Muscle layer of colon (tissue), 2 donors: ENCODE results near the gene RAD54L.
"Not testable (repeated sequence)": the region's sequence is repeated elsewhere in the genome, so short reads cannot be mapped to it uniquely, and the experiment has no call there.

Source experiments
- H3K27ac ChIP-seq: one replicate; pipeline ENCODE4 v1.7.0; 2013; ENCODE audit warnings: low read depth, mild to moderate bottlenecking, low read length, moderate library complexity
- H3K27me3 ChIP-seq, 2 donors: one replicate each; pipeline ENCODE4 v1.7.0; 2013; ENCODE audit warnings: low read length in 2 of 2, mild to moderate bottlenecking in 2 of 2; ENCODE audit not compliant: insufficient read depth in 2 of 2, control insufficient read depth in 1 of 2
- H3K36me3 ChIP-seq: one replicate; pipeline ENCODE4 v1.7.0; 2013; ENCODE audit warnings: mild to moderate bottlenecking, low read length; ENCODE audit not compliant: insufficient read depth
- H3K4me1 ChIP-seq: one replicate; pipeline ENCODE4 v1.7.0; 2013; ENCODE audit warnings: mild to moderate bottlenecking, low read length; ENCODE audit not compliant: insufficient read depth
- H3K4me3 ChIP-seq, 2 donors: one replicate each; pipeline ENCODE4 v1.7.0; 2013; ENCODE audit warnings: low read length in 2 of 2, low read depth in 1 of 2, mild to moderate bottlenecking in 1 of 2, moderate library complexity in 1 of 2
- H3K9ac ChIP-seq: one replicate; pipeline ENCODE4 v1.7.0; 2013; ENCODE audit warnings: low read length
- H3K9me3 ChIP-seq: one replicate; pipeline ENCODE4 v1.7.0; 2013; ENCODE audit warnings: mild to moderate bottlenecking, low read length
- donor health status: abdominal sarcoma.
- donor health status: Adenocarcinoma of cecum.

RAD54L gene

DNA sequence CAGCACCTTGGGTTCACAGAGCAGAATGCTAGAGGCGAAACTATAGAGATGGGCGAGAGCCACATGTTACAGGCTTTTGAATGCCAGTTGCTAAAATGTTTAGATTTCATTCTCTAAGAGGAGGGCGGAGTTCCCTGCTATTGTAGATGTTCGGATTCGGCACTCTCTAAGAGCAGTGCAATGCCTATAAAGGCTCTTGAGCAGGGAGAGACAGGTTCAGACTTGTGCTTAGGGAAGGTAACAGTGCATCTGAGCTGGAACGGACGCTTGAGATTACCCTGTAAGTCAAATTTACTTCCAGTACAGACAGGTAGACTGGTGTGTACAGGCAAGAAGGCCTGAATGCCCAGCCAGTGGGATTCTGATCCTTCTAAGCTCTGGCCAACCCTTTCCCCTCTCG is 29.1 kb upstream of the RAD54L start:
- Histone ChIP-seq H3K27ac (no peak overlapping the region), H3K36me3 (peaks cover 5% of the 10 kb centered on the region), H3K4me3 (no peak overlapping the region), H3K9ac (no peak overlapping the region), H3K4me1 (peaks cover under 1% of the 10 kb centered on the region), H3K9me3 (no peaks in the 10 kb centered on the region), H3K27me3 (no peaks in the 10 kb centered on the region)

GRCh38 chr1:46219551-46220520 is 27.7 kb upstream of the RAD54L start:
- H3K27ac ChIP-seq, result no peak overlapping the region

GRCh38 chr1:46220808-46221207 is 26.8 kb upstream of the RAD54L start:
- Histone ChIP-seq H3K4me1 (peaks cover 6% of the 10 kb centered on the region), H3K27ac (no peak overlapping the region), H3K27me3 (no peaks in the 10 kb centered on the region), H3K4me3 (no peak overlapping the region), H3K36me3 (peaks cover 5% of the 10 kb centered on the region), H3K9me3 (no peaks in the 10 kb centered on the region), H3K9ac (no peak overlapping the region)

More at GRCh38 chr1:46219551-46220520, 27.7 kb upstream of the RAD54L start:
- Histone ChIP-seq H3K36me3 (peaks cover 5% of the 10 kb centered on the region), H3K4me3 (no peak overlapping the region), H3K27me3 (no peaks in the 10 kb centered on the region), H3K4me1 (peaks cover 6% of the 10 kb centered on the region), H3K9ac (no peak overlapping the region), H3K9me3 (no peaks in the 10 kb centered on the region)

GRCh38 chr1:46221749-46222148 is 25.8 kb upstream of the RAD54L start:
- H3K4me3 ChIP-seq, result no peak overlapping the region

GRCh38 chr1:46223055-46223454 is 24.5 kb upstream of the RAD54L start:
- H3K9ac ChIP-seq, H3K27ac ChIP-seq, H3K27me3 ChIP-seq, H3K4me1 ChIP-seq, H3K36me3 ChIP-seq, H3K9me3 ChIP-seq, H3K4me3 ChIP-seq: not testable (repeated sequence)

More at GRCh38 chr1:46221749-46222148, 25.8 kb upstream of the RAD54L start:
- H3K27me3 ChIP-seq, result no peaks in the 10 kb centered on the region
- peaks cover 6% of the 10 kb centered on the region for H3K4me1 ChIP-seq
- no peaks in the 10 kb centered on the region for H3K9me3 ChIP-seq
- H3K27ac ChIP-seq, result no peak overlapping the region
- H3K36me3 ChIP-seq, result peaks cover 5% of the 10 kb centered on the region
- no peak overlapping the region for H3K9ac ChIP-seq

DNA sequence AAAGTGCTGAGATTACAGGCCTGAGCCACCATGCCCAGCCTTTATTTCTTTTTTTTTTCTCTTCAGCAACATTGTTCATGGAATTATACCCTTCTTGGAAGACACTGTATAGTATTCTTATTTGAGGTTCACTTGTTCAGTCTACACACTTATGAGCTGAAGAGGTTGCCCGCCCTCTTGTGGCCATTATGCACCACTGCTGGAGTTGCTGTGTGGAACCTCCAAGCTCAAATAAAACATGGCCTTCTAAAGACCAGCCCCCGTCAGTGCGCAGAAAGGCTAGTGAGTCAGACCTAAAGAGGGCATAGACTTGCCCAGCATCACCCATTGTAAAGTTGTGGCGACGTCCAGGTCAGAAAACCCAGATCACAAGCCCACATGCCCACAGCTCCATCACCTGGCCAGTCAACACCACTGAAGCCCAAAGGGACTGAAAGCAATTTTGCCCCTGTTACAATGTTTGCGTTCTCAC is 24.1 kb upstream of the RAD54L start:
- Histone ChIP-seq H3K4me3 (no peak overlapping the region), H3K9ac (no peak overlapping the region), H3K36me3 (peaks cover 5% of the 10 kb centered on the region), H3K4me1 (peaks cover 6% of the 10 kb centered on the region), H3K27ac (no peak overlapping the region), H3K9me3 (no peaks in the 10 kb centered on the region), H3K27me3 (no peaks in the 10 kb centered on the region)

DNA sequence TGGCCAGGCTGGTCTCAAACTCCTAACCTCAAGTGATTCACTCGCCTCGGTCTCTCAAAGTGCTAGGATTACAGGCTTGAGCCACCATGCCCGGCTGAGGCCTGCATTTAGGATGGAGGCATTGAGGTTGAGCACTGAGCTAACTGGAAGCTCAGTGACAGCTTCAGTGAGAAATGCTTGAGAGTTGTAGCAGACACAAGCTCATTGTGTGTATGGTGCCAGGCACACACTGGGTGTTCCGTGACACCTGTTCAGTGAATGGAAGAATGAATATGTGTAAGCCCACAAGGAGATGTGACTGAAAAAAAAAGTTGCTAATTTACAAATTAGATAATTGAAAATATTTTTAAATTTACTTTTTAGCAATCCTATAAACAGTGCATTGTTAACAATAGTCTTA is 22.6 kb upstream of the RAD54L start:
- peaks cover 5% of the 10 kb centered on the region for H3K36me3 ChIP-seq
- H3K27me3 ChIP-seq, result no peaks in the 10 kb centered on the region
- peaks cover 6% of the 10 kb centered on the region for H3K4me1 ChIP-seq
- H3K9ac ChIP-seq, result no peak overlapping the region
- no peak overlapping the region for H3K4me3 ChIP-seq
- no peaks in the 10 kb centered on the region for H3K9me3 ChIP-seq
- H3K27ac ChIP-seq, result no peak overlapping the region

GRCh38 chr1:46231231-46231630 is 16.3 kb upstream of the RAD54L start:
- H3K4me1 ChIP-seq, H3K4me3 ChIP-seq, H3K36me3 ChIP-seq, H3K9me3 ChIP-seq, H3K27me3 ChIP-seq, H3K9ac ChIP-seq, H3K27ac ChIP-seq: not testable (repeated sequence)

DNA sequence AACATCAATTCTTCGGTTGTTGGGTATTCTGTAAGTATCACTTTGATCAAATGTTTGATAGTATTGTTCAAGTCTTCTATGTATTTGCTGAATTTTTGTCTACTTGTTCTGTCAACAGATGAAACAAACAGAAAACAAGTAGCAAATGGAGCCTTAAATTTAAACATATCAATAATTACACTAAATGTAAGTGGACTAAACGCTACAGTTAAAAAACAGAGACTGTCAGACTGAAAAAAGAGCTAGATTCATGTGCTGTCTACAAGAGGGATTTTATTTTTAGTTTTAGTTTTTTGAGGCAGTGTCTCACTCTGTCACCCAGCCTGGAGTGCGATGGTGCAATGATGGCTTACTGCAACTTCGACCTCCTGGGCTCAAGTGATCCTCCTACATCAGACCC is 10.7 kb upstream of the RAD54L start:
- no peak overlapping the region for H3K9ac ChIP-seq
- H3K27me3 ChIP-seq, result no peaks in the 10 kb centered on the region
- H3K4me3 ChIP-seq, result no peak overlapping the region
- no peak overlapping the region for H3K27ac ChIP-seq
- no peaks in the 10 kb centered on the region for H3K9me3 ChIP-seq
- H3K4me1 ChIP-seq, result no peaks in the 10 kb centered on the region
- no peaks in the 10 kb centered on the region for H3K36me3 ChIP-seq

GRCh38 chr1:46238865-46239264 is 8.7 kb upstream of the RAD54L start:
- not testable (repeated sequence) for H3K27ac ChIP-seq, H3K36me3 ChIP-seq, H3K4me3 ChIP-seq, H3K9ac ChIP-seq, H3K4me1 ChIP-seq, H3K9me3 ChIP-seq, H3K27me3 ChIP-seq

GRCh38 chr1:46241733-46242132 is 5.8 kb upstream of the RAD54L start:
- not testable (repeated sequence) for H3K9me3 ChIP-seq, H3K36me3 ChIP-seq, H3K9ac ChIP-seq, H3K27ac ChIP-seq, H3K27me3 ChIP-seq, H3K4me3 ChIP-seq, H3K4me1 ChIP-seq

- Histone ChIP-seq H3K4me1 (peaks cover 2% of the 10 kb centered on the region), H3K4me3 (no peak overlapping the region), H3K36me3 (no peaks in the 10 kb centered on the region), H3K27me3 (no peaks in the 10 kb centered on the region), H3K9me3 (no peaks in the 10 kb centered on the region), H3K9ac (no peak overlapping the region), H3K27ac (no peak overlapping the region)
Measured at GRCh38 chr1:46242918-46243317, 4.6 kb upstream of the RAD54L start.
